ENCODE measurements around the gene SPACA6.

DNA sequence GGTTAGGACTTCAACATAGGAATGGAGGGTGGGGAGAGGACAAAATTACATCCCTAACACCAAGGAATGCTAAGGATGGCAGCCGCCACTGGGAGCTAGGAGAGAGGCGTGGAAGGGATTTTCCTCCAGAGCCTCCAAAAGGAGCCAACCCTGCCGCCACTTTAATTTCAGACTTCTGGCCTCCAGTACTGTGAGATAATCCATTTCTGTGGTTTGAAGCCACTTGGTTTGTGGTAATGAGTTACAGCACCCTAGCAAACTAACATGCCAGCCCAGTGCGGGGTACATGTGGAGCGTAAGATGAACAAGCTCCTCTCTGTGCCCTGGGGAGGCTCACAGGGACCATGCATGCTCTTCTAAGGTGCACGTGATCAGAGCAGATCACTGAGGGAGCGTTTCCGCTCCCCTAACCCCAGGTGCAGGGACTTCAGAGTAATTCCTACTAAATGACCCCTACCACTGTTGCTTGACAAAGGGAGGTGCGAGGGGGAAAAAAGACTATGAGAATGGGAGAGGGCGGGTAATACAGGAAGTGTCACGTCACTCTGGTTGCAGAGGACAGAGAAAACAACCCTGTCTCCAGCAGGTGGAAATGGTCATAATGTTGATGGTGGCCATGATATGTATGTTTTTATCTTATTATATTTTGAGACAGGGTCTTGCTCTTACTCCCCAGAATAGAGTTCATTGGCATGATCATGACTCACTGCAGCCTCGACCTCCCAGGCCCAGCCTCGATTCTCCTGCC is 46.5 kb downstream of the SPACA6 start:
- TF ChIP-seq, protein P1, sequence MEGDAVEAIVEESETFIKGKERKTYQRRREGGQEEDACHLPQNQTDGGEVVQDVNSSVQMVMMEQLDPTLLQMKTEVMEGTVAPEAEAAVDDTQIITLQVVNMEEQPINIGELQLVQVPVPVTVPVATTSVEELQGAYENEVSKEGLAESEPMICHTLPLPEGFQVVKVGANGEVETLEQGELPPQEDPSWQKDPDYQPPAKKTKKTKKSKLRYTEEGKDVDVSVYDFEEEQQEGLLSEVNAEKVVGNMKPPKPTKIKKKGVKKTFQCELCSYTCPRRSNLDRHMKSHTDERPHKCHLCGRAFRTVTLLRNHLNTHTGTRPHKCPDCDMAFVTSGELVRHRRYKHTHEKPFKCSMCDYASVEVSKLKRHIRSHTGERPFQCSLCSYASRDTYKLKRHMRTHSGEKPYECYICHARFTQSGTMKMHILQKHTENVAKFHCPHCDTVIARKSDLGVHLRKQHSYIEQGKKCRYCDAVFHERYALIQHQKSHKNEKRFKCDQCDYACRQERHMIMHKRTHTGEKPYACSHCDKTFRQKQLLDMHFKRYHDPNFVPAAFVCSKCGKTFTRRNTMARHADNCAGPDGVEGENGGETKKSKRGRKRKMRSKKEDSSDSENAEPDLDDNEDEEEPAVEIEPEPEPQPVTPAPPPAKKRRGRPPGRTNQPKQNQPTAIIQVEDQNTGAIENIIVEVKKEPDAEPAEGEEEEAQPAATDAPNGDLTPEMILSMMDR (IDR thresholded peaks at IDR 0.05): no peak
- TF ChIP-seq EP300 (IDR thresholded peaks at IDR 0.05) (no peak), POLR2AphosphoS5 (IDR thresholded peaks at IDR 0.05) (no peak)

Data from esophagus muscularis mucosa (tissue), 4 donors.